SH-SY5Y (cell line): Measurements from ENCODE around the gene AOPEP.

ENCODE experiments used
- GATA2 ChIP-seq: IDR thresholded peaks from 2 replicates; pipeline ENCODE4 v1.6.1; 2011; ENCODE audit warnings: mild to moderate bottlenecking, low read depth, low read length
- GATA3 ChIP-seq: IDR thresholded peaks from 2 replicates; pipeline ENCODE4 v1.6.1; 2011; ENCODE audit warnings: low read depth, mild to moderate bottlenecking, low read length, moderate library complexity

- TF ChIP-seq GATA3: no peak
- no peak for TF ChIP-seq GATA2
These were observed 370.3 kb downstream of the AOPEP start for GRCh38 chr9:95096807-95097206.
